AG04449 (cell line): ENCODE measurements around the gene RIMS1.
A peak's percentile ranks its signal among the peaks of the same experiment; 100 is the strongest.

ENCODE experiments used
- CTCF ChIA-PET: fragments of 350-600 bp; formaldehyde crosslinking; extraction: SDS; loops from one replicate; lab custom pipeline; 2021; ENCODE audit warnings: antibody characterized with exemption; lab: Yijun Ruan, JAX
- POLR2A ChIA-PET: fragments of 400-600, 350-600 bp; formaldehyde crosslinking; extraction: SDS; loops from one replicate; lab custom pipeline; 2020; ENCODE audit warnings: antibody characterized with exemption, inconsistent platforms; lab: Yijun Ruan, JAX
- DNase-seq: peaks from one replicate; pipeline ENCODE4 v3.0.0-alpha.2; 2010; ENCODE audit warnings: low read depth, low spot score
- H3K4me3 ChIP-seq: 2 replicates; pipeline ENCODE4 v1.5.1; 2011; ENCODE audit warnings: low read depth, mild to moderate bottlenecking, control low read depth, low read length
- CTCF ChIP-seq: IDR thresholded peaks from one replicate; pipeline ENCODE4 v1.5.1; 2011; ENCODE audit warnings: mild to moderate bottlenecking, moderate library complexity, low read length, control low read depth, inconsistent platforms; ENCODE audit not compliant: insufficient read depth; ENCODE audit errors: missing control alignments

Gene RIMS1

DNA sequence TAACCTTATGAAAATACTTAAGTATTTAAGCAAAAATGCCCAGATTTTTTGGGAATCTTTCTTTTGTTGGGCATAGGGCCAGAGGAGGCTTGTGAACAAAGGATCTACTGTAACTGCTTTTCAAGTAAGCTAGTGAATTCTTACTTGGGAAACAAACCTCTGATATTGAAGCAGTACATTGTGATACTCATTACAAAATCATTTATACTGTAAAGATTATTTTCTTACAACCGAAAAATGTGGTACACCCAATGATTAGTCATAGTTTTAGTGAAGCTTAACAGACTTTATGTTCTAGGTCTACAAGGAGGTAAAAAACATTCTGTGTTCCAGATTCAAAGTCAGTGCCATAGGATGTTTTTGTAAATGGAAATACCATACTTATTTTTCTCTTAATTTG, 462.6 kb downstream of the RIMS1 start:
- peak; percentile 17 for DNase-seq
- POLR2A ChIA-PET, result no interaction called here
- CTCF ChIA-PET, result no interaction called here
- H3K4me3 ChIP-seq, result no peak overlapping the region
- no peak for TF ChIP-seq CTCF

GRCh38 chr6:72350296-72350881, 464.0 kb downstream of the RIMS1 start:
- H3K4me3 ChIP-seq, result no peak overlapping the region
- no peak for DNase-seq
- TF ChIP-seq CTCF, result no peak
- CTCF ChIA-PET, result interaction anchor here (0.9 kb wide), 1 partner anchor 16 kb away, joined by 3 read pairs; no protein-coding TSS in a partner anchor
- POLR2A ChIA-PET, result no interaction called here

DNA sequence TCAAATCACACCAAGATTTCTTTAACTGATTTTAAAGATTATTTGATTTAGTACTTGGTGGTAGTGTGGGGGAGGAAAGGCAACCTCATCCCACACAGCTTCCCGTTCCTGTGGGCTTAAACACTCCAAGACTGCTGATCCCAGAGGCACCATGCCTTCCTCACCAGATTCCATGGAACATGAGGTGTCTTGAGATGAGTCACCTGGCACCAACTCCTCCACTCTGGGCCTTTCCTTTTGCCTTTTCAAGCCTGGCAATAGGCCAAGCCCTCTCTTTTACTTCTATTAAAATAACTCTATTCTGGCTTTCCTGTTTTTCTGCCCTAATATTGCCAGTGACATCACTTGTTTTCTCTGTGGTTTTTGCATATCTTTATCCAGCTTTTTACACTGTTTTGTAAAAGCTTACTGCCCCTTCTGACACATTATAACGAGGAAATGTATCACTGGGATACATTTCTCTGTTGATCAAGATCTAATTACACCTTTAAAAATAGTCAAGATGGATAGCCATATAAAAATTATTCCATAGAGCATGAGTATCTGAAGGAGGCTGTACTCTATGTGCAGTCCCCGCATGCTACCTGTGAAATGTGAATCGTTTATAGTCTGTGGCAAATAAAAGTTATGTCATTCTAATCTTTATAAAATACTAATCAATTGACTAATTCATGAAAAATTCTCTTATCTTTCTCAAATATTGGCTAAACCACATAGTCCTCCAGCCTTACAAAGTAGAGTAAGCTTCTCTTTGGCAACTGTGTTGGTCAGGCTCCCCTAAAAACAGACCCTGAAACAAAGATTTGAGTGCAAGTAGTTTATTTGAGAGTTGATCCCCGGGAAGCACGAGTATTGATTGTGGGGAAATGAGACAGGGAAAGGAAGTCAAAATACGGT, 477.7 kb downstream of the RIMS1 start:
- POLR2A ChIA-PET, result no interaction called here
- CTCF ChIA-PET, result interaction anchor here (1.4 kb wide), 1 partner anchor 216 kb away, joined by 5 read pairs; no protein-coding TSS in a partner anchor
- peak; percentile 88 for DNase-seq
- H3K4me3 ChIP-seq, result no peak overlapping the region
- TF ChIP-seq CTCF, result no peak

DNA sequence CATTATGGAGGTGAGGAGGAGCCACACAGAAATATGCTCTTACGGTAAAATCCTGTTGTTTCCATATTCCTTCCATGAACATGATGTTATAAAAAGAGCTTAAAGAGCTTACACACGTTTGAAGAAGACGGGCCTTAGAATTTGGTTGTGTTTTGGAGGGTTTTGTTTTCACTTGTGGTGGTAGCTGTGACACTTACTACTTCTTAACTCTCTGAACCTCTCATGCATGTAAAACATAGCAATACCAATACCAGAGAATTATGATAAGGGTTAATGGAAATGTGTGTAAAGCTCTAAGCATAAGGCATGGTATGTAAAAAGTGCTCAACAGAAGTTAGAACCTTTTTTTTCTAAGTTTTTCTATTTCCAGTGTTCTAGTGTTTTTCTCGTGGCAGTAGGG, 479.4 kb downstream of the RIMS1 start:
- no peak overlapping the region for H3K4me3 ChIP-seq
- CTCF ChIA-PET, result interaction anchor here (1.0 to 1.3 kb wide), 2 partner anchors 9 to 250 kb away, joined by 3 to 4 read pairs; no protein-coding TSS in a partner anchor
- DNase-seq, result no peak
- POLR2A ChIA-PET, result no interaction called here
- TF ChIP-seq CTCF, result no peak

GRCh38 chr6:72367439-72367838, 481.1 kb downstream of the RIMS1 start:
- no peak for DNase-seq
- ChIA-PET CTCF (no interaction called here), POLR2A (no interaction called here)
- no peak for TF ChIP-seq CTCF
- H3K4me3 ChIP-seq, result no peak overlapping the region

- no peak for DNase-seq
- ChIA-PET POLR2A (no interaction called here), CTCF (no interaction called here)
- no peak for TF ChIP-seq CTCF
- no peak overlapping the region for H3K4me3 ChIP-seq
Observed at GRCh38 chr6:72371473-72371872, 485.1 kb downstream of the RIMS1 start.
